Activated CD8-positive, alpha-beta memory T cell treated with anti-CD3 and anti-CD28 coated beads, Interleukin-2, amount 50 U/mL, for 4 hours (primary cell): ENCODE measurements around the gene CCDC66.

Experiments used
- DNase-seq: peaks from one replicate; pipeline ENCODE4 v3.0.0-alpha.2; 2020

Gene CCDC66

DNA sequence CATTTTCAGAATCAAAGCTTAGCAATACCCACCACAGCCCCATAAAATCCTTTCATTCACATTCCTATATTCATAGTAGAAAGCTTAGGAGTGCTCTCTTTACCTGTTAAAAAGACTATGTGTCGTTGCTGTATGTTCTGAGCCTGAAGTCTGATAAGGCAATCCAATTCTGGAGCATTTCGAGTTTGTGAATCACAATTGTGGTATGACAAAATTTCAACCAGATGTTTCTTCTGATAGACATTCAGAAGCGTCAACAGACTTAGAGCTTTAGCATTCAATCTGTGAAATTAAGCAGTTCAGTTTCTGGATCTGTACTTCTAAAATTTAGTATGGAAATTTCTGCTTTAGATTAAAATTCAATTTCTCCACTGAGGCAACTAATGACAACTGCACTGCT, 67.8 kb downstream of the CCDC66 start:
- no peak for DNase-seq

DNA sequence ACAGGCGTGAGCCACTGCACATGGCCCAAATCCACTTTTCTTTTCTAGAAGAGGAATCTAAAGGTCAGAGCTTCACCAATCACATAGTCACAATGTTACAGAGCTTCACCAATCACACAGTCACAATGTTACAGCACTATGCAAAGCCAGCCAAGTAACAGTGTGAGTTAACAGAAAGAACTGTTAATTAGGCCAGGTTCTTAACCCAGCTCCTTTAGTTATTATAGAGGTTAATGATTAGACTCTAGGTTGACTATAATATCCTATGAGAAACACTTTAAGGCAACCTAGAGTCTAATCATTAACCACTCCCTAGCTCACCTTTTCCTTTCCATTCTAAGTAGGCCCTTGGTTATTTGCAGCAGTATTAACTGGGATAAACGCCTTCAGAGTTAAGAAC, 72.1 kb downstream of the CCDC66 start:
- no peak for DNase-seq

DNA sequence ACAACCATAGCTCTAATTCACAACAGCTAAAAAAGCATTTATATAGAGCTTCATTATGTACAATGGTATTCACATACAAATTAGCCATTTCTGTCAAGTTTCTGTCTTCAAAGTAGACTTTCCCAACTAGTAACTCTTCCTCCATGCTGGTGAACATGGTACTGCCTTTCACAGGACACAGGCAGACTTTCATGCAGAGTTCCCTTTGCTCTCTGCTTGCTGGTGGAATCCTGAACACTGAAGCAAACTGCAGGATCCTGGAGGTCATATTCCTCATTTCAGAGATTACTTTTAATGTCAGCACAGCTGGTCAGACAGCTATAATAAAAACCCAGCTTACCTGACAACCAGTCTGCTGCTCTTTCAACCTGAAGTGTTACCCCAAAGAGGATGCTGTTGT, 72.5 kb downstream of the CCDC66 start:
- DNase-seq, result no peak

DNA sequence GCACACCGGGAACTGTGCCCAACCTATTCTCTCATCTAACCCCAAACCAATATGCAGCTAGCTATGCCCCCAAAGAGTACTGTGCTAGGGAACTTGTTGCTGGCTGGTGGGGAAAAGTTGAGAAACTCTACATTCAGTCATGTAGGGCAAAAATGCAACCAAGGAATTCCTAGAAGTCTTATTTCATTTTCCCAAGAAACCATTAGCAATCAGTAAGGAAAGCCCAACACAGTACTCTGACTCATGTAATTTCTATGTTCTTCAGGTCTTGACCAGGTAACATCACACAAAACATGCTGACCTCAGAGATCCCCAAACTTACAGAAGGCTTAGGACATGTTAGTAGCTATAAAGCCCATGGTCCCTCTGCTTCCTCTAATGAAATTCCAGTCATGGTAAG, 74.0 kb downstream of the CCDC66 start:
- DNase-seq, result no peak

DNA sequence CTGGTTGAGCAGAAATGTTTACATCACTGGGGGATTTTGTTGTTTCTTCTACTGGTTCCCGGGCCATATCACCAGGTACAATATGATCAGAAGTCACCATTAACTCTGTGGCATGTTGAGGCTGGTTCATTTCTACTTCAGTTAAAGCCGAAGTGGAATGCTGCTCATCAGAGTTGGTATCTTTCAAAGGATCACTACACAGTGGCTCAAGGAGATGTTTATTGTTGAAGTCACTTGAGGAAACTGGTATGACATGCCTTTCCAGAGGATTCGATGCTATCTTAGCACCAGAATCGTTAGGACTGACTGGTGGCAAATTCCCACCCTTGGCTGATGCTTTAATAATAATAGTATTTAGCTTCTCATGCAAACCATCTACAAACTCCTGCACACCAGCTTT, 76.2 kb downstream of the CCDC66 start:
- no peak for DNase-seq

DNA sequence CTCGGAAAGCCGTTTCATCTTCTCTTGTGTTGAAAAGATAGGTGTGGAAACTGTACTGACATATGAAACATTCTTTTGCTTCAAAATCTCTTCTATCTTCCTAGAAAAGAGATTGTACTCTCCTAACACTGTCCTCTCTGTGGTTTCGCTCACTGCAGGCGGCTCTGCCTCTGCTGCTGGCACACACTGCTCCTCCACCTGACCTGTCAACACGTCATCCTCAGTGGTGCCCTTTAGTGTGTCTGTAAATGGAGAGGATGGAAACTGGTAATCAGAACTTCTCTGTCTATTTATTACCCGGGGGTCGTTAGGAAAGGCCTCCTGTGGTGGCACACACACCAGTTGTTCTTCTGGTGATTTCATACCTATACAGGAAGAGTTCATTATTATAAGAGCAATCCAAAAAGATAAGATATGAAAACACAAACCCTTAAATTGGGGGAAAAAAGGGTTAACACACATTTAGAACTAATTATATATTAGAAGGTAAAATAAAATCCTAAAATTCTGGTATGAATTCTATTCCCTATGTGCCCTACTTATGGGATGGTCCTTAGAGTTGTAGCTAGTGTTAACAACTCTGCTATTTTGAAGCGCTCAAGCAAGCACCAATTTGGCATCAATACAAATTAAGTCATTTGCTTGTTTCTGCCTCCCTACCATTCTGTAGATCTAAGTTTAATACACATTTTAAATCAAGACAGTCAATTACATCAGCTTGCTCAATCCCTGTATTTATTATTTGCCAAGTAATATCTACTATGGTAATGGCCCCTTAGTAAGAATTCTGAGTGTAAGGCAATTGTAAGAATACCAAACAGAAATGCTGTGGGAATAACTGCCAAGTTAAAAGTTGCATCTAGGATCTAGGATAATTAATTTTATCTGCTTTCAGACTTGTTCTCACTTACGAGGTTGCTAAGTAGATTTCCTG, 76.9 kb downstream of the CCDC66 start:
- no peak for DNase-seq

DNA sequence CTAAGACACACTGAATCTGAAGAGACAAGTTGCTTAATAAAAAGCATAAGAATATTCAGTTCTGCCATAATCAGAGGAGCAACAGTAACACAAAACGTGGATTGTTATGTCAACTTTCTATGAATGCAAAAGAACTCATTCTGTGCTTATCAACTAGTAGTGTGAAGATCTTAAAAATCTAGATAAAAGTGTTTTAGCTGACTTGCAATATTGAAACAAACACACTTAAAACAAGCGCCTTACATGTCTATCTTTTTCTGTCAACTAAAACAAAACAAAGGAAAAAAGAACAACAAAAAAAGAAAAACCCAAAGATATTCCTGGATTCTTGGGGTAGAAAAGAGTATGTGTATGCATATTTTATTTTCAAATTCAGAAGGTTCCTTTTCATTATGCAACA, 88.4 kb downstream of the CCDC66 start:
- no peak for DNase-seq

DNA sequence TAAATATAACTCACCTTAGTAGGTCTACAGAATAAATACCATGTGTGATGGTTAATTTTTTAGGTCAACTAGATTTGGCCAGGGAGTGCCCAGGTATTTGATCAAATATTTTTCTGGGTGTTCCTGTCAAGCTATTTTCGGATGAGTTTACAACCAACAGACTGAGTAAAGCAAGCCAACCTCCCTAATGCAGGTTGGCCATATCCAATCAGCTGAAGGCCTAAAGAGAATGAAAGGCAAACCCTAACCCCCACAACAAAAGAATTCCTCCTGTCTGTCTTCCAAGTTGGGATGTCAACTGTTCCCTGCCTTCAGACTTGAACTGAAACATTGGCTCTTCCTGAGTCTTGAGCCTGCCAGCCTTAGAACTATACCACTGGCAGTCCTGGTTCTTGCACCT, 97.5 kb downstream of the CCDC66 start:
- DNase-seq, result no peak

DNA sequence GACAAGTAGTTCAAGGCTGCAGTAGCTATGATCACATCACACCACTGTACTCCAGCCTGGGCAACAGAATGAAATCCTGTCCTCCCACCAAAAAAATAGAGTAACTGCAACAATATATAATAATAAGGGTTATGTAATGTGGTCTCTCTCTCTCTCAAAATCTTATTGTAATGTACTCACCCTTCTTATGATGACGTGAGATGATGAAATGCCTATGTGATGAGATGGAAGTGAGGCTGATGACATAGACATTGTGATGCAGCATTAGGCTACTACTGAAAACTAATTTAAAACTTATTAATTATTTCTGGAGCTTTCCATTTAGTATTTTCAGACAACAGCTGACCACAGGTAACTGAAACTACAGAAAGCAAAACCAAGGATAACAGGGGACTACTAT, 98.7 kb downstream of the CCDC66 start:
- DNase-seq, result no peak

DNA sequence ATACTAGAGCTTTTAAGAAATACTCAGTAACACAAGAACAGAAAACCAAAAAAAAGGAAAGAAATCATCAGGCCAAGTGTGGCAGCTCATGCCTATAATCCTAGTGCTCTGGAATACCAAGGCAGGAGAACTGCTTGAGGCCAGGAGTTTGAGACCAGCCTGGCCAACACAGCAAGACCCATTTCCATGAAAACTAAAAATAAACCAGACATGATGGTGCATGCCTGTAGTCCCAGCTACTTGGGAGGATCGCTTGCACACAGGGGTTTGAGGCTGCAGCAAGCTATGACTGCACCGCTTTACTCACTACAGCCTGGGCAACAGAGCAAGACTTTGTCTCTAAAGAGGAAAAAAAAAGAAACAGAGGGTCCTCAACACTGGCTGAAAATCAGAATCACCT, 107.8 kb downstream of the CCDC66 start:
- DNase-seq, result no peak

DNA sequence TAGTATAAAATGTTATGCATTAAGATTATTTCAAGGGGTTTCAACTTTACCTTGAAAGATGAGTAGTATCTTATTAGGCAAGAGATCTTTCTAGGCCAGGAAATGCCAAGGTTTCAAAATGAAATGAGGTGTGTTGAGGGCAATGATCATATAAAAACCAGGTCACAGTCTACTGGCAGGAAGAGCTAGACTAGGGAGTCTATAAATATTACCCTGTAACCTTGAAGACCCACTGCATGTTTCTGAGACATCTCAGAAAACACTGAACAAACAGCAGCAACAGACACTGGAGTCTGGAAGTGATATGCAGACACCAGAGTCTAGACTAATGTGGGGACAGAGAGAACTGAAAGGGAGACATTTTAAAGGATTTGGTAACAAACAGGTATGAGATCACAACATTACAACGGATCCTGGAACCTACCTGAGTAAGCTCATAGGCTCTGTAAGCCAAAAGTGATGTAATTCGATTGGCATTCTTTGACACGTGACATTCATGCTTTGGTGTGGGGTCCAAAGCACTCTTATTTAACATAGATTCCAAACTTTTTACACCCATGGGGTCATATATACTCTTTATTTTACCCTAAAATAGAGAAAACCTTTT, 111.1 kb downstream of the CCDC66 start:
- DNase-seq, result no peak
